Body of pancreas (tissue), 4 donors: ENCODE results near the gene TTLL11.

Experiments
- CTCF ChIP-seq, 7 experiments: fragments of 450-650 bp in 4 of 7; fragments of 200-600 bp in 3 of 7; sonication (generic) in 3 of 7; IDR thresholded peaks; one replicate each; pipeline ENCODE4 v1.5.1; 2016 to 2019; ENCODE audit warnings: antibody characterized with exemption in 7 of 7
- POLR2A ChIP-seq, 3 donors: fragments of 450-650 bp; IDR thresholded peaks; one replicate each; pipeline ENCODE4 v1.6.1; 2016; ENCODE audit warnings: antibody characterized with exemption in 3 of 3, mild to moderate bottlenecking in 2 of 3

DNA sequence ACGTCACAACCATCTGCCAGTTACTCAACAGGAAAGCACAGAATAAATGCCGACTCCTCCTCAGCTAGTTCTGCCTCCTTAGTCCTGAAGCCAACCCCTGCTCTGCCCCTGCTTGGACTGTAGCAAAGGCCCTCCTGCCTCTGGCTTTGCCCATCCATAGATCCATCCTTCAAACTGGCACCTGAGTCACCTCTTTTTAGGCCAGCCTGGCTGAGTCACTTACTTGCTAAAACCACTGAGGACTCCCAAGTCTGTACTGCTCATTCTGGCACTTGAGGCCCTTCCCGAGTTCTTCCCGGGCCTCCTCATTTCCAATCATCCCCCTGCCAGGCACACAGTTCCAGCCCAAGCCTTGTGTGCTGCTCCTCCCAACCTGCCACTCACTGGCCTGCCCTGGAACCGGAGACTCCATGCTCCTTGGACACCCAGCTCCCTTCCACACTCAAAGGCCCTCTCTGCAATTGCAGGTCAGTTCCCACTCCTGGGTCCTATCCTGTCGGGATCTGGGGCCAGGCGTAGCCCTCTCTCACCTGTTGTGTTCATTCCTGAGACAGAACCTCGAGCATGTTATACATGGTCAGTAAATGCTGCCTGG is 221.6 kb downstream of the TTLL11 start:
- no peak for TF ChIP-seq POLR2A (IDR thresholded peaks at IDR 0.05)
- no peak for TF ChIP-seq CTCF (IDR thresholded peaks at IDR 0.05)
